ENCODE data around the gene OPN1MW.
"Not testable (repeated sequence)": the region's sequence is repeated elsewhere in the genome, so short reads cannot be mapped to it uniquely, and the experiment has no call there.

DNA sequence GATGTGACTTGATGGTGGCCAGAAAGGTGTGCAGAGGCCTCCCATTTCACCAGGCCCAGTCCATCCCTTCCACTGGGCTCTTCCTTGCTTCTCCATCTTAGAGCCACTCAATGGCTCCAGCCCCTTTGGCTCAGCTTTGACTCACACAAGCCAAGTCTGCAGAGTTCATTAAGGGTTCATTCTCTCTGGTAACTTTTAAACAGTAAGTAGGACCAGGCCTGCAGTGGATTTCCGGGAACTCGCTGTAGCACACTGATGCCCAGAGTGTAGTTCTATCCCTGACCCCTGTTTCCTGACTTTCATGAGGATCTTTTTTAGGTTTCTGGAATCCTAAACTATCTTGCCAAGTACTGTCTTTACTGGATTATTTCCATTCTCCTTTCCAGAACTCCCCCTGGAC, 11.9 kb downstream of the OPN1MW start:
- not testable (repeated sequence) for TF ChIP-seq NFE2L1 (tag; IDR thresholded peaks at IDR 0.05; ENCODE audit: borderline replicate concordance, low read depth); ARHGAP35 (IDR thresholded peaks at IDR 0.05; ENCODE audit: partially characterized antibody); ZNF76 (CRISPR knock-in tag; IDR thresholded peaks at IDR 0.05; ENCODE audit: borderline replicate concordance); YY1 (IDR thresholded peaks at IDR 0.05; ENCODE audit: borderline replicate concordance in 1 of 3, control insufficient read depth in 1 of 3, extremely low read depth in 1 of 3, insufficient read depth in 3 of 3, insufficient read length in 1 of 3, insufficient replicate concordance in 2 of 3, low read depth in 1 of 3, low read length in 2 of 3); ZNF232 (CRISPR knock-in tag; IDR thresholded peaks at IDR 0.05); GATAD2B (IDR thresholded peaks at IDR 0.05; ENCODE audit: borderline replicate concordance); RBBP5 (IDR thresholded peaks at IDR 0.05; ENCODE audit: borderline replicate concordance, insufficient read depth, low read length, poor library complexity, severe bottlenecking)
- TF ChIP-seq, protein P1, sequence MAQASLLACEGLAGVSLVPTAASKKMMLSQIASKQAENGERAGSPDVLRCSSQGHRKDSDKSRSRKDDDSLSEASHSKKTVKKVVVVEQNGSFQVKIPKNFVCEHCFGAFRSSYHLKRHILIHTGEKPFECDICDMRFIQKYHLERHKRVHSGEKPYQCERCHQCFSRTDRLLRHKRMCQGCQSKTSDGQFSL (CRISPR knock-in tag; IDR thresholded peaks at IDR 0.05) = not testable (repeated sequence)
- TF ChIP-seq, protein P1 (tag; IDR thresholded peaks at IDR 0.05) = not testable (repeated sequence)
- TF ChIP-seq, protein P2, sequence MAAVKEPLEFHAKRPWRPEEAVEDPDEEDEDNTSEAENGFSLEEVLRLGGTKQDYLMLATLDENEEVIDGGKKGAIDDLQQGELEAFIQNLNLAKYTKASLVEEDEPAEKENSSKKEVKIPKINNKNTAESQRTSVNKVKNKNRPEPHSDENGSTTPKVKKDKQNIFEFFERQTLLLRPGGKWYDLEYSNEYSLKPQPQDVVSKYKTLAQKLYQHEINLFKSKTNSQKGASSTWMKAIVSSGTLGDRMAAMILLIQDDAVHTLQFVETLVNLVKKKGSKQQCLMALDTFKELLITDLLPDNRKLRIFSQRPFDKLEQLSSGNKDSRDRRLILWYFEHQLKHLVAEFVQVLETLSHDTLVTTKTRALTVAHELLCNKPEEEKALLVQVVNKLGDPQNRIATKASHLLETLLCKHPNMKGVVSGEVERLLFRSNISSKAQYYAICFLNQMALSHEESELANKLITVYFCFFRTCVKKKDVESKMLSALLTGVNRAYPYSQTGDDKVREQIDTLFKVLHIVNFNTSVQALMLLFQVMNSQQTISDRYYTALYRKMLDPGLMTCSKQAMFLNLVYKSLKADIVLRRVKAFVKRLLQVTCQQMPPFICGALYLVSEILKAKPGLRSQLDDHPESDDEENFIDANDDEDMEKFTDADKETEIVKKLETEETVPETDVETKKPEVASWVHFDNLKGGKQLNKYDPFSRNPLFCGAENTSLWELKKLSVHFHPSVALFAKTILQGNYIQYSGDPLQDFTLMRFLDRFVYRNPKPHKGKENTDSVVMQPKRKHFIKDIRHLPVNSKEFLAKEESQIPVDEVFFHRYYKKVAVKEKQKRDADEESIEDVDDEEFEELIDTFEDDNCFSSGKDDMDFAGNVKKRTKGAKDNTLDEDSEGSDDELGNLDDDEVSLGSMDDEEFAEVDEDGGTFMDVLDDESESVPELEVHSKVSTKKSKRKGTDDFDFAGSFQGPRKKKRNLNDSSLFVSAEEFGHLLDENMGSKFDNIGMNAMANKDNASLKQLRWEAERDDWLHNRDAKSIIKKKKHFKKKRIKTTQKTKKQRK (IDR thresholded peaks at IDR 0.05; ENCODE audit: borderline replicate concordance, low read depth, low read length) = not testable (repeated sequence)
- TF ChIP-seq, protein P3, sequence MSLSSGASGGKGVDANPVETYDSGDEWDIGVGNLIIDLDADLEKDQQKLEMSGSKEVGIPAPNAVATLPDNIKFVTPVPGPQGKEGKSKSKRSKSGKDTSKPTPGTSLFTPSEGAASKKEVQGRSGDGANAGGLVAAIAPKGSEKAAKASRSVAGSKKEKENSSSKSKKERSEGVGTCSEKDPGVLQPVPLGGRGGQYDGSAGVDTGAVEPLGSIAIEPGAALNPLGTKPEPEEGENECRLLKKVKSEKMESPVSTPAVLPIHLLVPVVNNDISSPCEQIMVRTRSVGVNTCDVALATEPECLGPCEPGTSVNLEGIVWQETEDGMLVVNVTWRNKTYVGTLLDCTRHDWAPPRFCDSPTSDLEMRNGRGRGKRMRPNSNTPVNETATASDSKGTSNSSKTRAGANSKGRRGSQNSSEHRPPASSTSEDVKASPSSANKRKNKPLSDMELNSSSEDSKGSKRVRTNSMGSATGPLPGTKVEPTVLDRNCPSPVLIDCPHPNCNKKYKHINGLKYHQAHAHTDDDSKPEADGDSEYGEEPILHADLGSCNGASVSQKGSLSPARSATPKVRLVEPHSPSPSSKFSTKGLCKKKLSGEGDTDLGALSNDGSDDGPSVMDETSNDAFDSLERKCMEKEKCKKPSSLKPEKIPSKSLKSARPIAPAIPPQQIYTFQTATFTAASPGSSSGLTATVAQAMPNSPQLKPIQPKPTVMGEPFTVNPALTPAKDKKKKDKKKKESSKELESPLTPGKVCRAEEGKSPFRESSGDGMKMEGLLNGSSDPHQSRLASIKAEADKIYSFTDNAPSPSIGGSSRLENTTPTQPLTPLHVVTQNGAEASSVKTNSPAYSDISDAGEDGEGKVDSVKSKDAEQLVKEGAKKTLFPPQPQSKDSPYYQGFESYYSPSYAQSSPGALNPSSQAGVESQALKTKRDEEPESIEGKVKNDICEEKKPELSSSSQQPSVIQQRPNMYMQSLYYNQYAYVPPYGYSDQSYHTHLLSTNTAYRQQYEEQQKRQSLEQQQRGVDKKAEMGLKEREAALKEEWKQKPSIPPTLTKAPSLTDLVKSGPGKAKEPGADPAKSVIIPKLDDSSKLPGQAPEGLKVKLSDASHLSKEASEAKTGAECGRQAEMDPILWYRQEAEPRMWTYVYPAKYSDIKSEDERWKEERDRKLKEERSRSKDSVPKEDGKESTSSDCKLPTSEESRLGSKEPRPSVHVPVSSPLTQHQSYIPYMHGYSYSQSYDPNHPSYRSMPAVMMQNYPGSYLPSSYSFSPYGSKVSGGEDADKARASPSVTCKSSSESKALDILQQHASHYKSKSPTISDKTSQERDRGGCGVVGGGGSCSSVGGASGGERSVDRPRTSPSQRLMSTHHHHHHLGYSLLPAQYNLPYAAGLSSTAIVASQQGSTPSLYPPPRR (CRISPR knock-in tag; IDR thresholded peaks at IDR 0.05; ENCODE audit: borderline replicate concordance) = not testable (repeated sequence)

Measured in K562 (cell line).